WTC11 (cell line): ENCODE data around the gene PIWIL1. TPM values are rescaled to one million over a fixed set of nuclear protein-coding genes. Genes with fewer than 3 reads are reported as not detected.

ENCODE experiments used
- ATAC-seq: fragments of 200-7000 bp; cut with Tn5 transposase; 2 replicates; pipeline ENCODE4 v1.10.0; 2021; ENCODE audit warnings: mild to moderate bottlenecking, moderate library complexity
- CTCF ChIA-PET: fragments of 300-600 bp; sonication (Branson Sonifier 250); formaldehyde crosslinking; loops from one replicate; lab custom pipeline; 2021; ENCODE audit warnings: antibody characterized with exemption; lab: Charles Lee
- POLR2A ChIA-PET: fragments of 350-600 bp; sonication (Branson Sonifier 250); formaldehyde crosslinking; loops from one replicate; lab custom pipeline; 2021; ENCODE audit warnings: antibody characterized with exemption; lab: Charles Lee
- DNase-seq: peaks from one replicate; pipeline ENCODE4 v3.0.0; 2021; ENCODE audit warnings: low spot score
- H3K27ac Mint-ChIP-seq: 2 replicates; pipeline ENCODE4 v1.8.0; 2021; ENCODE audit warnings: mixed read lengths
- H3K27me3 Mint-ChIP-seq: 2 replicates; pipeline ENCODE4 v1.8.0; 2021; ENCODE audit warnings: low read depth, mild to moderate bottlenecking, moderate library complexity, mixed read lengths
- H3K36me3 Mint-ChIP-seq: 2 replicates; pipeline ENCODE4 v1.8.0; 2021; ENCODE audit warnings: mixed read lengths
- H3K4me1 Mint-ChIP-seq: 2 replicates; pipeline ENCODE4 v1.8.0; 2022; ENCODE audit warnings: mixed read lengths
- H3K4me3 Mint-ChIP-seq: 2 replicates; pipeline ENCODE4 v1.8.0; 2021; ENCODE audit warnings: mild to moderate bottlenecking, moderate library complexity, mixed read lengths
- H3K9me3 Mint-ChIP-seq: 2 replicates; pipeline ENCODE4 v1.8.0; 2021; ENCODE audit warnings: mixed read lengths
- ATF1 ChIP-seq: sonication (generic); formaldehyde crosslinking; IDR thresholded peaks from 2 replicates; pipeline ENCODE4 v1.8.1; 2023; ENCODE audit warnings: mild to moderate bottlenecking, moderate library complexity, missing genetic modification reagents
- EMX1 ChIP-seq: fragments of 250-450 bp; sonication (Bioruptor Pico); IDR thresholded peaks from 2 replicates; pipeline ENCODE4 v1.8.0; 2021; ENCODE audit warnings: mild to moderate bottlenecking
- FOXK1 ChIP-seq: sonication (generic); formaldehyde crosslinking; IDR thresholded peaks from 2 replicates; pipeline ENCODE4 v1.8.0; 2022; ENCODE audit warnings: mild to moderate bottlenecking, moderate library complexity, missing genetic modification reagents
- FOXP1 ChIP-seq: sonication (generic); formaldehyde crosslinking; IDR thresholded peaks from 2 replicates; pipeline ENCODE4 v1.8.0; 2022; ENCODE audit warnings: missing genetic modification reagents, mild to moderate bottlenecking, moderate library complexity, borderline replicate concordance
- GTF2I ChIP-seq: fragments of 250-450 bp; sonication (Bioruptor Pico); conservative IDR thresholded peaks from 2 replicates; pipeline ENCODE4 v1.4.0; 2021; ENCODE audit warnings: mild to moderate bottlenecking
- NR3C1 ChIP-seq: sonication (generic); formaldehyde crosslinking; conservative IDR thresholded peaks from 2 replicates; pipeline ENCODE4 v1.8.1; 2023; ENCODE audit warnings: low read depth, mild to moderate bottlenecking, missing genetic modification reagents
- SP1 ChIP-seq: sonication (generic); formaldehyde crosslinking; conservative IDR thresholded peaks from 2 replicates; pipeline ENCODE4 v1.8.1; 2022; ENCODE audit warnings: missing genetic modification reagents
- ZBTB21 ChIP-seq: sonication (generic); formaldehyde crosslinking; IDR thresholded peaks from 2 replicates; pipeline ENCODE4 v1.8.1; 2023; ENCODE audit warnings: mild to moderate bottlenecking, missing genetic modification reagents, borderline replicate concordance
- ZNF396 ChIP-seq: fragments of 250-450 bp; sonication (Bioruptor Pico); IDR thresholded peaks from 2 replicates; pipeline ENCODE4 v1.8.0; 2021; ENCODE audit warnings: mild to moderate bottlenecking, moderate library complexity, borderline replicate concordance
- total RNA-seq: library from RNA; stranded (reverse); gene quantifications from 3 replicates; pipeline ENCODE4 v1.2.3, GENCODE V29; 2021
- TF ChIP-seq, protein P1 (sequence below): sonication (generic); formaldehyde crosslinking; conservative IDR thresholded peaks from 2 replicates; pipeline ENCODE4 v1.8.1; 2023; ENCODE audit warnings: mild to moderate bottlenecking, low read depth, missing genetic modification reagents, moderate library complexity
- TF ChIP-seq, protein P2 (sequence below): fragments of 250-450 bp; sonication (Bioruptor Pico); IDR thresholded peaks from 2 replicates; pipeline ENCODE4 v1.9.0; 2021; ENCODE audit warnings: moderate library complexity, mild to moderate bottlenecking, inconsistent platforms, borderline replicate concordance
- TF ChIP-seq, protein P3 (sequence below): fragments of 200-600 bp; IDR thresholded peaks from 2 replicates; pipeline ENCODE4 v1.8.0; 2022; ENCODE audit warnings: antibody characterized with exemption
- TF ChIP-seq, protein P4 (sequence below): sonication (generic); formaldehyde crosslinking; IDR thresholded peaks from 2 replicates; pipeline ENCODE4 v1.8.1; 2023; ENCODE audit warnings: mild to moderate bottlenecking, missing genetic modification reagents, borderline replicate concordance
- TF ChIP-seq, protein P5 (sequence below): sonication (generic); formaldehyde crosslinking; IDR thresholded peaks from 2 replicates; pipeline ENCODE4 v1.8.1; 2023; ENCODE audit warnings: mild to moderate bottlenecking, missing genetic modification reagents
- TF ChIP-seq, protein P6 (sequence below): sonication (generic); formaldehyde crosslinking; IDR thresholded peaks from 2 replicates; pipeline ENCODE4 v1.8.1; 2022; ENCODE audit warnings: low read depth, missing genetic modification reagents, borderline replicate concordance

The PIWIL1 gene
- total RNA-seq, 1 experiment from 2014 or later: not detected

DNA sequence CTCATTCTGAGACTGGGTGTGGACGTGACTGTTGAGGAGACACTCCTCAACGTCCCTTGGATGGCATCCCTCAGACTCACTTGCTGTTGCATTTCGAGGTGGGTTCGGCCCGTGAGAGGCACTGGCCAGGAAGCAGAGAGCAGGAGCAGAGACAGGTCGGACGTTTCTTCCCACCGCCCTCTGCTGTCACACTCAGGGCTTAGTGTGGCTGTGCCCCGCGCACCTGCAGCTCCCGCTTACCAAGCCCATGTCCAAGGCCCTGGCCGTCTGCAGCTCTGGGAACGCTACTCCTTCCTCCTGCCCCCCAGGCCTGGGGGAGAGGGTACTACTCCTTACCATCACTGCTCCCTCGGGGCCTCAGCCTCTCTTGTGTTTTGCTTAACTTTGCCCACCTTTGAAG lies 29.8 kb upstream of the PIWIL1 start (continued):
- TF ChIP-seq NR3C1 (CRISPR knock-in tag): no peak

DNA sequence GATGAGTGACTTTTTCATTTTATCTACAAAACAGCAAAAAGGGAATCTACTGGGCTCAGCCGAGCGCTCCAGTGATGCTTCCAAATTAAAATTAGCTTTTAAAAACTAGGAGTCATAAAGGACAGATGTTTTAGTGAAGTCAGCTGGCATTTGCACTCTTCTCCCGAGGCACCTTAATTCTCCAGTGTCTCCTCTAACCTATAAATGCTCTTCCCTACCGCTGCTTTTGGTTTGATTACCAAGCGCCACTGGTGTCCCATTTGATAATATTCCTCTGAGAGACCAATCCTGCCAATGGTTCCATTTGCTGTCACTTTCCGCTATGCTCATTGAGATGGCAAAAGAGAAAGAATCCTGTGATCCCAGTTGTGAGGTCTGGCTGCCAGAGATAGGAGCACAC lies 29.3 kb upstream of the PIWIL1 start:
- no peak for DNase-seq
- ChIA-PET POLR2A (no interaction called here), CTCF (interaction anchor here (0.9 kb wide), 1 partner anchor 27 kb away, joined by 3 read pairs; no protein-coding TSS in a partner anchor)
- Mint-ChIP-seq H3K27ac (no peak overlapping the region), H3K4me3 (no peak overlapping the region), H3K36me3 (peaks cover 36% of the 10 kb centered on the region), H3K4me1 (no peaks in the 10 kb centered on the region), H3K27me3 (peaks cover 15% of the 10 kb centered on the region), H3K9me3 (peaks cover 63% of the 10 kb centered on the region)
- TF ChIP-seq SP1 (CRISPR knock-in tag) (no peak), FOXP1 (no peak), ZNF396 (CRISPR knock-in tag) (no peak), ZBTB21 (CRISPR knock-in tag) (no peak)
- TF ChIP-seq, protein P1, sequence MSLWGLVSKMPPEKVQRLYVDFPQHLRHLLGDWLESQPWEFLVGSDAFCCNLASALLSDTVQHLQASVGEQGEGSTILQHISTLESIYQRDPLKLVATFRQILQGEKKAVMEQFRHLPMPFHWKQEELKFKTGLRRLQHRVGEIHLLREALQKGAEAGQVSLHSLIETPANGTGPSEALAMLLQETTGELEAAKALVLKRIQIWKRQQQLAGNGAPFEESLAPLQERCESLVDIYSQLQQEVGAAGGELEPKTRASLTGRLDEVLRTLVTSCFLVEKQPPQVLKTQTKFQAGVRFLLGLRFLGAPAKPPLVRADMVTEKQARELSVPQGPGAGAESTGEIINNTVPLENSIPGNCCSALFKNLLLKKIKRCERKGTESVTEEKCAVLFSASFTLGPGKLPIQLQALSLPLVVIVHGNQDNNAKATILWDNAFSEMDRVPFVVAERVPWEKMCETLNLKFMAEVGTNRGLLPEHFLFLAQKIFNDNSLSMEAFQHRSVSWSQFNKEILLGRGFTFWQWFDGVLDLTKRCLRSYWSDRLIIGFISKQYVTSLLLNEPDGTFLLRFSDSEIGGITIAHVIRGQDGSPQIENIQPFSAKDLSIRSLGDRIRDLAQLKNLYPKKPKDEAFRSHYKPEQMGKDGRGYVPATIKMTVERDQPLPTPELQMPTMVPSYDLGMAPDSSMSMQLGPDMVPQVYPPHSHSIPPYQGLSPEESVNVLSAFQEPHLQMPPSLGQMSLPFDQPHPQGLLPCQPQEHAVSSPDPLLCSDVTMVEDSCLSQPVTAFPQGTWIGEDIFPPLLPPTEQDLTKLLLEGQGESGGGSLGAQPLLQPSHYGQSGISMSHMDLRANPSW (CRISPR knock-in tag): no peak
- ATAC-seq: no peak

DNA sequence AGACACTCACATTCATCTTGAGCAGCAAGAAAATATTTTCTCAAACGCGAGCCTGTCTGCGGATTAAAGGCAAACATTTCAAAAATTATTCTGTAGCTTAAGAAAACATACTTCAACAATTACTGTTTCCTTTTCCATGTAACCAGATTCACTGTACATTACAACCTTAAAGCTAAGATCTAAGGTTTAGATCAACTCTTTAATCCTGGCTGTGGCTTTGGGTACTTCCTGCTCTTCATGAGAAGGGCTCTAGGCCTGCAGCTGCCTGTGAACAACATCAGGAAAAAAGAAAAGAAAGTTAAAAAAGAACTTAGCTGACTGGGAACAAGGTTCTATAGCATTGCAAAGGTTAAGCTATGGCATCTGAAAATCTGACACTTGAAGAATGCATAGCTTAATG lies 21.4 kb upstream of the PIWIL1 start:
- TF ChIP-seq GTF2I (CRISPR knock-in tag) (no peak), FOXK1 (CRISPR knock-in tag) (no peak), NR3C1 (CRISPR knock-in tag) (no peak), EMX1 (CRISPR knock-in tag) (no peak), ATF1 (CRISPR knock-in tag) (no peak)
- TF ChIP-seq, protein P2, sequence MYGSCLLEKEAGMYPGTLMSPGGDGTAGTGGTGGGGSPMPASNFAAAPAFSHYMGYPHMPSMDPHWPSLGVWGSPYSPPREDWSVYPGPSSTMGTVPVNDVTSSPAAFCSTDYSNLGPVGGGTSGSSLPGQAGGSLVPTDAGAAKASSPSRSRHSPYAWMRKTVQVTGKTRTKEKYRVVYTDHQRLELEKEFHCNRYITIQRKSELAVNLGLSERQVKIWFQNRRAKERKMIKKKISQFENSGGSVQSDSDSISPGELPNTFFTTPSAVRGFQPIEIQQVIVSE (CRISPR knock-in tag): no peak
- TF ChIP-seq, protein P3, sequence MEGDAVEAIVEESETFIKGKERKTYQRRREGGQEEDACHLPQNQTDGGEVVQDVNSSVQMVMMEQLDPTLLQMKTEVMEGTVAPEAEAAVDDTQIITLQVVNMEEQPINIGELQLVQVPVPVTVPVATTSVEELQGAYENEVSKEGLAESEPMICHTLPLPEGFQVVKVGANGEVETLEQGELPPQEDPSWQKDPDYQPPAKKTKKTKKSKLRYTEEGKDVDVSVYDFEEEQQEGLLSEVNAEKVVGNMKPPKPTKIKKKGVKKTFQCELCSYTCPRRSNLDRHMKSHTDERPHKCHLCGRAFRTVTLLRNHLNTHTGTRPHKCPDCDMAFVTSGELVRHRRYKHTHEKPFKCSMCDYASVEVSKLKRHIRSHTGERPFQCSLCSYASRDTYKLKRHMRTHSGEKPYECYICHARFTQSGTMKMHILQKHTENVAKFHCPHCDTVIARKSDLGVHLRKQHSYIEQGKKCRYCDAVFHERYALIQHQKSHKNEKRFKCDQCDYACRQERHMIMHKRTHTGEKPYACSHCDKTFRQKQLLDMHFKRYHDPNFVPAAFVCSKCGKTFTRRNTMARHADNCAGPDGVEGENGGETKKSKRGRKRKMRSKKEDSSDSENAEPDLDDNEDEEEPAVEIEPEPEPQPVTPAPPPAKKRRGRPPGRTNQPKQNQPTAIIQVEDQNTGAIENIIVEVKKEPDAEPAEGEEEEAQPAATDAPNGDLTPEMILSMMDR: no peak
- TF ChIP-seq, protein P4, sequence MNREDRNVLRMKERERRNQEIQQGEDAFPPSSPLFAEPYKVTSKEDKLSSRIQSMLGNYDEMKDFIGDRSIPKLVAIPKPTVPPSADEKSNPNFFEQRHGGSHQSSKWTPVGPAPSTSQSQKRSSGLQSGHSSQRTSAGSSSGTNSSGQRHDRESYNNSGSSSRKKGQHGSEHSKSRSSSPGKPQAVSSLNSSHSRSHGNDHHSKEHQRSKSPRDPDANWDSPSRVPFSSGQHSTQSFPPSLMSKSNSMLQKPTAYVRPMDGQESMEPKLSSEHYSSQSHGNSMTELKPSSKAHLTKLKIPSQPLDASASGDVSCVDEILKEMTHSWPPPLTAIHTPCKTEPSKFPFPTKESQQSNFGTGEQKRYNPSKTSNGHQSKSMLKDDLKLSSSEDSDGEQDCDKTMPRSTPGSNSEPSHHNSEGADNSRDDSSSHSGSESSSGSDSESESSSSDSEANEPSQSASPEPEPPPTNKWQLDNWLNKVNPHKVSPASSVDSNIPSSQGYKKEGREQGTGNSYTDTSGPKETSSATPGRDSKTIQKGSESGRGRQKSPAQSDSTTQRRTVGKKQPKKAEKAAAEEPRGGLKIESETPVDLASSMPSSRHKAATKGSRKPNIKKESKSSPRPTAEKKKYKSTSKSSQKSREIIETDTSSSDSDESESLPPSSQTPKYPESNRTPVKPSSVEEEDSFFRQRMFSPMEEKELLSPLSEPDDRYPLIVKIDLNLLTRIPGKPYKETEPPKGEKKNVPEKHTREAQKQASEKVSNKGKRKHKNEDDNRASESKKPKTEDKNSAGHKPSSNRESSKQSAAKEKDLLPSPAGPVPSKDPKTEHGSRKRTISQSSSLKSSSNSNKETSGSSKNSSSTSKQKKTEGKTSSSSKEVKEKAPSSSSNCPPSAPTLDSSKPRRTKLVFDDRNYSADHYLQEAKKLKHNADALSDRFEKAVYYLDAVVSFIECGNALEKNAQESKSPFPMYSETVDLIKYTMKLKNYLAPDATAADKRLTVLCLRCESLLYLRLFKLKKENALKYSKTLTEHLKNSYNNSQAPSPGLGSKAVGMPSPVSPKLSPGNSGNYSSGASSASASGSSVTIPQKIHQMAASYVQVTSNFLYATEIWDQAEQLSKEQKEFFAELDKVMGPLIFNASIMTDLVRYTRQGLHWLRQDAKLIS (CRISPR knock-in tag): no peak
- TF ChIP-seq, protein P5, sequence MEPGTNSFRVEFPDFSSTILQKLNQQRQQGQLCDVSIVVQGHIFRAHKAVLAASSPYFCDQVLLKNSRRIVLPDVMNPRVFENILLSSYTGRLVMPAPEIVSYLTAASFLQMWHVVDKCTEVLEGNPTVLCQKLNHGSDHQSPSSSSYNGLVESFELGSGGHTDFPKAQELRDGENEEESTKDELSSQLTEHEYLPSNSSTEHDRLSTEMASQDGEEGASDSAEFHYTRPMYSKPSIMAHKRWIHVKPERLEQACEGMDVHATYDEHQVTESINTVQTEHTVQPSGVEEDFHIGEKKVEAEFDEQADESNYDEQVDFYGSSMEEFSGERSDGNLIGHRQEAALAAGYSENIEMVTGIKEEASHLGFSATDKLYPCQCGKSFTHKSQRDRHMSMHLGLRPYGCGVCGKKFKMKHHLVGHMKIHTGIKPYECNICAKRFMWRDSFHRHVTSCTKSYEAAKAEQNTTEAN (CRISPR knock-in tag): no peak
- TF ChIP-seq, protein P6, sequence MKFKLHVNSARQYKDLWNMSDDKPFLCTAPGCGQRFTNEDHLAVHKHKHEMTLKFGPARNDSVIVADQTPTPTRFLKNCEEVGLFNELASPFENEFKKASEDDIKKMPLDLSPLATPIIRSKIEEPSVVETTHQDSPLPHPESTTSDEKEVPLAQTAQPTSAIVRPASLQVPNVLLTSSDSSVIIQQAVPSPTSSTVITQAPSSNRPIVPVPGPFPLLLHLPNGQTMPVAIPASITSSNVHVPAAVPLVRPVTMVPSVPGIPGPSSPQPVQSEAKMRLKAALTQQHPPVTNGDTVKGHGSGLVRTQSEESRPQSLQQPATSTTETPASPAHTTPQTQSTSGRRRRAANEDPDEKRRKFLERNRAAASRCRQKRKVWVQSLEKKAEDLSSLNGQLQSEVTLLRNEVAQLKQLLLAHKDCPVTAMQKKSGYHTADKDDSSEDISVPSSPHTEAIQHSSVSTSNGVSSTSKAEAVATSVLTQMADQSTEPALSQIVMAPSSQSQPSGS (CRISPR knock-in tag): no peak
- CTCF ChIA-PET: interaction anchor here (0.7 to 1.4 kb wide), 2 partner anchors 35 to 510 kb away, joined by 3 to 9 read pairs; no protein-coding TSS in a partner anchor
- peaks cover 14% of the 10 kb centered on the region for H3K27me3 Mint-ChIP-seq

More for the DNA sequence above, 21.4 kb upstream of the PIWIL1 start:
- no peak overlapping the region for H3K27ac Mint-ChIP-seq
- peaks cover 32% of the 10 kb centered on the region for H3K36me3 Mint-ChIP-seq
- peaks cover 63% of the 10 kb centered on the region for H3K9me3 Mint-ChIP-seq
- POLR2A ChIA-PET: no interaction called here
- DNase-seq (no peak), ATAC-seq (no peak)
- H3K4me1 Mint-ChIP-seq: no peaks in the 10 kb centered on the region
- no peak overlapping the region for H3K4me3 Mint-ChIP-seq
